Ishikawa (cell line): ENCODE measurements around the gene HDAC9.

Experiments used
- CEBPB ChIP-seq: IDR thresholded peaks from 2 replicates; pipeline ENCODE4 v1.6.1; 2012
- CREB1 ChIP-seq: IDR thresholded peaks from 2 replicates; pipeline ENCODE4 v1.6.1; 2012; ENCODE audit warnings: low read depth
- EGR1 ChIP-seq: IDR thresholded peaks from 2 replicates; pipeline ENCODE4 v1.6.1; 2012
- EP300 ChIP-seq: IDR thresholded peaks from 2 replicates; pipeline ENCODE4 v1.6.1; 2012; ENCODE audit warnings: borderline replicate concordance
- FOXM1 ChIP-seq: IDR thresholded peaks from 2 replicates; pipeline ENCODE4 v1.6.1; 2012; ENCODE audit warnings: low read depth, borderline replicate concordance
- NFIC ChIP-seq: IDR thresholded peaks from 2 replicates; pipeline ENCODE4 v1.6.1; 2012
- RAD21 ChIP-seq: IDR thresholded peaks from 2 replicates; pipeline ENCODE4 v1.6.1; 2012; ENCODE audit warnings: low read depth
- TAF1 ChIP-seq: IDR thresholded peaks from 2 replicates; pipeline ENCODE4 v1.6.1; 2012; ENCODE audit warnings: low read depth, mild to moderate bottlenecking
- TCF12 ChIP-seq: IDR thresholded peaks from 2 replicates; pipeline ENCODE4 v1.6.1; 2012; ENCODE audit warnings: low read depth
- TEAD4 ChIP-seq: IDR thresholded peaks from 2 replicates; pipeline ENCODE4 v1.6.1; 2012
- YY1 ChIP-seq: IDR thresholded peaks from 2 replicates; pipeline ENCODE4 v1.6.1; 2012; ENCODE audit warnings: low read depth
- TF ChIP-seq, protein P1 (sequence below): IDR thresholded peaks from 2 replicates; pipeline ENCODE4 v1.6.1; 2012; ENCODE audit warnings: low read depth, mild to moderate bottlenecking

DNA sequence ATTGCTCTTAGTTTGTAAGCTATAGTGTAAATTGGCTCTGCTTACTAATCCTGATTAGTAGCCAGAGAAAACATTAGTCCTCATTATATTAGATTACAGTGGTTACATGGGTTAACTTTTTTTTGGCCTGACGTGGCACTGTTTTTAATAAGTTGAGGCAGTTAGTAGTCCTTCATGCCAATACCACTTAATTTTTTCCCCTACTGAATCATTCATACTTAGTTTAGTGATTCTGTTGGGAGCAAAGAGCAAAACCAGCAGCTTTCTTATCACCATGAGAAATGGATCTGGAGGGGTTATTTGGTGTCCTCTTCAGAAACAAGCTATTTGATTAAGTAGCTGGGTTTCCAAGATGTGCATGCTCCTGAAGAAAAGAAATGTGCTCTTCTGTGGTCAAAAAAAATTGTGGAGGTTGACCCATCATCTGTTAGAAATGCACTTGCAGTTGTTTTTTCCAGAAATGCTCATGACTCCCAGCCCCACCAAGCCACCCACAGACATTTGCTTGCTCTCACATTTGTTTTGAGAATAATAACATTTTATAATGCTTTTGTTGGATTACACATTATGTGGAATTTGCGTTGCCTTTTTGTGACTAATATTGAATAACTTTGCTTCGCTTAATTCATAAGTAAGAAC lies 258.5 kb downstream of the HDAC9 start:
- no peak for TF ChIP-seq TAF1
- no peak for TF ChIP-seq RAD21
- TF ChIP-seq, protein P1, sequence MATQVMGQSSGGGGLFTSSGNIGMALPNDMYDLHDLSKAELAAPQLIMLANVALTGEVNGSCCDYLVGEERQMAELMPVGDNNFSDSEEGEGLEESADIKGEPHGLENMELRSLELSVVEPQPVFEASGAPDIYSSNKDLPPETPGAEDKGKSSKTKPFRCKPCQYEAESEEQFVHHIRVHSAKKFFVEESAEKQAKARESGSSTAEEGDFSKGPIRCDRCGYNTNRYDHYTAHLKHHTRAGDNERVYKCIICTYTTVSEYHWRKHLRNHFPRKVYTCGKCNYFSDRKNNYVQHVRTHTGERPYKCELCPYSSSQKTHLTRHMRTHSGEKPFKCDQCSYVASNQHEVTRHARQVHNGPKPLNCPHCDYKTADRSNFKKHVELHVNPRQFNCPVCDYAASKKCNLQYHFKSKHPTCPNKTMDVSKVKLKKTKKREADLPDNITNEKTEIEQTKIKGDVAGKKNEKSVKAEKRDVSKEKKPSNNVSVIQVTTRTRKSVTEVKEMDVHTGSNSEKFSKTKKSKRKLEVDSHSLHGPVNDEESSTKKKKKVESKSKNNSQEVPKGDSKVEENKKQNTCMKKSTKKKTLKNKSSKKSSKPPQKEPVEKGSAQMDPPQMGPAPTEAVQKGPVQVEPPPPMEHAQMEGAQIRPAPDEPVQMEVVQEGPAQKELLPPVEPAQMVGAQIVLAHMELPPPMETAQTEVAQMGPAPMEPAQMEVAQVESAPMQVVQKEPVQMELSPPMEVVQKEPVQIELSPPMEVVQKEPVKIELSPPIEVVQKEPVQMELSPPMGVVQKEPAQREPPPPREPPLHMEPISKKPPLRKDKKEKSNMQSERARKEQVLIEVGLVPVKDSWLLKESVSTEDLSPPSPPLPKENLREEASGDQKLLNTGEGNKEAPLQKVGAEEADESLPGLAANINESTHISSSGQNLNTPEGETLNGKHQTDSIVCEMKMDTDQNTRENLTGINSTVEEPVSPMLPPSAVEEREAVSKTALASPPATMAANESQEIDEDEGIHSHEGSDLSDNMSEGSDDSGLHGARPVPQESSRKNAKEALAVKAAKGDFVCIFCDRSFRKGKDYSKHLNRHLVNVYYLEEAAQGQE = no peak
- TF ChIP-seq TEAD4 = no peak
- no peak for TF ChIP-seq EP300
- TF ChIP-seq CEBPB = no peak
- no peak for TF ChIP-seq YY1
- no peak for TF ChIP-seq NFIC
- TF ChIP-seq CREB1 = no peak
- TF ChIP-seq TCF12 = no peak
- TF ChIP-seq EGR1 = no peak
- TF ChIP-seq FOXM1 = no peak
